Measurements from ENCODE around the gene LELP1.
A peak's percentile ranks its signal among the peaks of the same experiment; 100 is the strongest.

LELP1 gene

GRCh38 chr1:153228491-153228890 lies 25.3 kb downstream of the LELP1 start:
- DNase-seq (ENCODE audit: low spot score) = no peak

DNA sequence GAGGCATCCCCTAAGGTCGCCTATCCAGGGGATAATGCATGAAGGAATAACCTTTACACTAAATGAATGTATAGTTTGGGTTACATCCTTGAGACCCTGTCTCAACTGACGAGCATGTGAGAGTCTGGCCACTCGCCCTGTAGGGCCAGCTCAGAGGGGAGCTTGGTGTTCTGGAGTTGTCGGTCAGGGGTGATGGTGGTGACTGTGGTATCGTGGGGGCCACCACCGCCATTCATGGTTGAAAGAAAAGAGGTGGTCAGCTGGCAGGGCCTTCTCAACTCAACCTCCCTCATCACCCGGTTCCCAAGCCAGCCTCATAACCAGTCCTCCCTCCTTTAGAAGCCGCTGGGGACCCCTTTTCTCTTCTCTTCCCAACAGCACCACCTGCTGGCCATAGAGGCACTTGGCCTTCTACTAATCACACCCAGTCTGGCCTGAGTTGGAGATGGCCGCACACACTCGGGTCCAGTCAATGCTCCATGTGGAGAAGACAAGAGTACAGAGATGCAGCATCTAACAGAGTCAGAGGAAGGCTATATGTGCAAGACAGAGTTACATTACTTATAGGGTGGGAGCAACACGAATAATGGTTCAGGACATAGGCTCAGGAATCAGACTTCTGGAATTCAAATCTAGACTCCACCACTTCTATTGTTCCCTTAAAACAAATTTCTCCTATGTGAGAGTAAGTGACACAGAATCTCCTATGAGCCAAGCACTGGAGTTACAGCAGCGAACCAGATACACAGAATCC lies 26.0 kb downstream of the LELP1 start:
- DNase-seq (ENCODE audit: low spot score) = peak; percentile 15

- DNase-seq (ENCODE audit: low spot score) = no peak
Measured at GRCh38 chr1:153231363-153231762, 28.1 kb downstream of the LELP1 start.

GRCh38 chr1:153231785-153232184 lies 28.6 kb downstream of the LELP1 start:
- DNase-seq (ENCODE audit: low spot score) = no peak

- DNase-seq (ENCODE audit: low spot score) = no peak
Measured at GRCh38 chr1:153232553-153232952, 29.3 kb downstream of the LELP1 start.

DNA sequence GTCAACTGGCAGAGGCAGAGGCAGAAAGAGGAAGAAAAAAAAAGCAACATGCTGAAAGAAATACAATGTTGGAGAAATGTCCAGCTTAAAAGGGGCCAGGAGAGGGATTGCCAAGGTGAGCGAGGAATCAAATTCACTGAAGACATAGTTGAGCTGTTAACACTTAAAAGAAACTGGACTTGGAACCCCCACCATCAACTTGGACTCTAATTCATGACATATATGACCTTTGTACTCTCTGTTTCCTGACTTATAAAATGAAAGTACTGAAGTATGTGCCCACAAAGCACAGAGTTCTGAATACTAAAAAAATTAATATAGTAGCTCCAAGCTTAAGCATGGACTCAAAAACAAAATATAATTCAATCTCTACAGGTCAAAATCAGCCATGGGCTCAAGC lies 30.2 kb downstream of the LELP1 start:
- no peak for DNase-seq (ENCODE audit: low spot score)

- DNase-seq (ENCODE audit: low spot score) = no peak
Measured at GRCh38 chr1:153238527-153238926, 35.3 kb downstream of the LELP1 start.

GRCh38 chr1:153242160-153242559 lies 38.9 kb downstream of the LELP1 start:
- no peak for DNase-seq (ENCODE audit: low spot score)

GRCh38 chr1:153245466-153245865 lies 42.2 kb downstream of the LELP1 start:
- DNase-seq (ENCODE audit: low spot score) = no peak

DNA sequence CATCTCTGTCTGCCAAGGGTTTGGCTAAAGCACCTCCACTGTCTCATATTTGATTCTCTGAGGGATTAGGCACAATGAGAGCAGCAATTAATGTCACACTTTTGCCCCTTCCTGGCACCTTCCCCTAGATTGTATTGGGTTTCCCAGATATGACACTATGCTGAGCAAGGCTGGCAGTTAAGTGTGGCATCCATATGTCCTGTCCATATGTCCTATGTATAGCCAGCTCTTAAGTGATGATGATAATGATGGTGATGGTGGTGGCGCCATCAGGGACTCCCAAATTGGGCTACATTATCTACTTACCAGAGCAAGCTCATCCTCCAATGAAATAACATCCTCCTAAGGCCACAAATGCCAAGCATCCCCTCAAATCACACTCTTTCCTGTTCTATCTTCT lies 42.8 kb downstream of the LELP1 start:
- DNase-seq (ENCODE audit: low spot score) = no peak

GRCh38 chr1:153246825-153247224 lies 43.6 kb downstream of the LELP1 start:
- DNase-seq (ENCODE audit: low spot score) = no peak

GRCh38 chr1:153248176-153248879 lies 45.1 kb downstream of the LELP1 start:
- DNase-seq (ENCODE audit: low spot score) = no peak

GRCh38 chr1:153250166-153250565 lies 46.9 kb downstream of the LELP1 start:
- no peak for DNase-seq (ENCODE audit: low spot score)

GRCh38 chr1:153251087-153251486 lies 47.9 kb downstream of the LELP1 start:
- no peak for DNase-seq (ENCODE audit: low spot score)

DNA sequence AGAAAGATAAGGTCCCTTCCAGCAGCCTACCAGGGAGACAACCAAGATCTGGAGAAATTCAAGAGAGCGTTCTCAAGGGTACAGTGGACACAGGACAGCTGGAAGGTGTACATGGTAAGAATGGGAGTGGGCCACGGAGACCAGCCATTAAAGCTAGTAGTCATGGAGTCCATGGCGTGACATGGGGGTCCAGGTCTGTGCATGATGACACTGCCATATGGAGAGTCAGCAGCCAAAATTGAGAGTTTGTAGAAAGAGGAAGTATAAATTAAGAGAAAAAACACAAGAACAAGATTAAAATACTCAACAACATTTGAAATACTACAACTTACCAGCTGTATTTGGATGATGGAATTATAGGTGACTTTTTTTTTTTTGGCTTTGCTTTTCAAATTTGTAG lies 48.3 kb downstream of the LELP1 start:
- DNase-seq (ENCODE audit: low spot score) = no peak

GRCh38 chr1:153251988-153252387 lies 48.8 kb downstream of the LELP1 start:
- DNase-seq (ENCODE audit: low spot score) = no peak

DNA sequence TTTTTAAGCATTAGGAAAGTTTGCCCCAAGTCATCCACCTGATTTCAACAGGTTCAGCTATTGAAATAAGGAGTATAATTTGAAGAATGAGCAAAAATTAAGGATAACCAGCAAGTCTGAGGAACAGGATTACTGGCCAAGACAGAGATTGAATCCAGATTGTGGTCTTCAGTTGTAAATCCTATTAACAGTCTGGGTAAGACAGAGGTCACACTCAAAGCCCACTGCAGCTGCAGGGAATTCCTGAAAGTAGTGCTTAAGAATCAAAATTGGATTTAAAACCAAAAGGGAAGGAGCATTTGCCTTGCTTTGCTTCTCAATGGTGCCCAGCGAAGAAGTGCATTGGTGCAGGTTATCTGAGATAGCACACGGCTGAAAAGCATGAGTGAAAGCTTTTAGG lies 49.8 kb downstream of the LELP1 start:
- DNase-seq (ENCODE audit: low spot score) = no peak

DNA sequence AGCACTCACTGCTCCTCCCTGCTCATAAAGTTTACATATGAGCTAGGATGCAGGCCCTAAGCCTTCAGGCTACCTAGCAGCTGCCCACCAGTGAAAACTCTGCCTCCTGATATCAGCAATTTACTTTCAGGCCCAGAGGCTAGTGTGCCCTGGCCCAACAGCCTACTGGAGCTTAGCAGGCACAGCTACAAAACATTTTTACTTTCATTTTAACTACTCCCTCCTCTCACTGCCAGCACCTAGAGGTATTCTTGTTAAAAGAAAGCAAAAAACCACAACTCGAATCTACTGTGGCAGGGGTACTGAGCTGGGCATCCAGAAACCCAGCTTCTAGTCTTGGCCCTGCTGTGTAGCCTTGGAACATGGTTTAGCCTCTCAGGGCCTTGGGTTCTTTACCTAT lies 50.5 kb downstream of the LELP1 start:
- no peak for DNase-seq (ENCODE audit: low spot score)
